T1000 (cell line): ENCODE measurements around the gene PARG.
"Not testable (repeated sequence)": the region's sequence is repeated elsewhere in the genome, so short reads cannot be mapped to it uniquely, and the experiment has no call there.

ENCODE experiments used
- DNase-seq: peaks from one replicate; lab custom pipeline; 2025; ENCODE audit warnings: mixed read lengths; lab: John Stamatoyannopoulos, UW

Gene PARG

DNA sequence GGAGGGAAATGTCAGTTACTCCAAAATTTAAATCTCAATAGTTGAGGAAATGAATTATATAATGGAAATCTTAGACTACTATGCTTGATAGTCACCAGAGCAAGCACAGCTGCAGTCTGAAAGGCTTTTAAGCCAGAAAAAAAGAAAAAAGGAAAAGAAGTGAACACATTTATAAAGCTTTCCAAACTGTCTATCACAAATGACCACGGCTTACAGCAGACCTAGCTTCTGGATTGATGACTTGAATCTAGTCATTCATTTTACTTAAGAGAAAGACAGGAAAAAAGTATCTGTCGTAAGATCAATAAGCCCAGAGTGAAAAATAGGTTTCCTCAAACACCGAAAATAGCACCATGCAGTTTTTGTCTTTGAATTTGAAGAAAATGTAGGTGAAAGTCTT, 111.8 kb downstream of the PARG start:
- DNase-seq, result no peak

DNA sequence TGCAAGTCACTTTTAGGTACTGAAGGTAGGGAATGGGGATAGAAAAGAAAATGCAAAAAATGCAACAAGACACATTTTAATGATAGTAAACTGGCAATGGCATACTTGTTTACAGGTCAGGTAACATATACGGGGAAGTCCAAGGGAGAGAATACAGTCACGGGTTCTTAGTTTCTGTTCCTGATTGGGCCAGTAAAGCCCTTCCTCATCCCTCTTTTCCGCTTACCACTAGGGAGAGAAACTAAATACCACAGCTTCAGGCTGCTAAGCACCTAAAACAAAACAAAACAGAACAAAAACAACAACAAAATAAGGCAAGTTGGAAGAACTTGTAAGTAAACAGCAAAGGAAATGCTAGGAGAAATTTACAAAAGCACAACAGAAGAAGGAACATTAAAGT, 114.5 kb downstream of the PARG start:
- DNase-seq, result no peak

DNA sequence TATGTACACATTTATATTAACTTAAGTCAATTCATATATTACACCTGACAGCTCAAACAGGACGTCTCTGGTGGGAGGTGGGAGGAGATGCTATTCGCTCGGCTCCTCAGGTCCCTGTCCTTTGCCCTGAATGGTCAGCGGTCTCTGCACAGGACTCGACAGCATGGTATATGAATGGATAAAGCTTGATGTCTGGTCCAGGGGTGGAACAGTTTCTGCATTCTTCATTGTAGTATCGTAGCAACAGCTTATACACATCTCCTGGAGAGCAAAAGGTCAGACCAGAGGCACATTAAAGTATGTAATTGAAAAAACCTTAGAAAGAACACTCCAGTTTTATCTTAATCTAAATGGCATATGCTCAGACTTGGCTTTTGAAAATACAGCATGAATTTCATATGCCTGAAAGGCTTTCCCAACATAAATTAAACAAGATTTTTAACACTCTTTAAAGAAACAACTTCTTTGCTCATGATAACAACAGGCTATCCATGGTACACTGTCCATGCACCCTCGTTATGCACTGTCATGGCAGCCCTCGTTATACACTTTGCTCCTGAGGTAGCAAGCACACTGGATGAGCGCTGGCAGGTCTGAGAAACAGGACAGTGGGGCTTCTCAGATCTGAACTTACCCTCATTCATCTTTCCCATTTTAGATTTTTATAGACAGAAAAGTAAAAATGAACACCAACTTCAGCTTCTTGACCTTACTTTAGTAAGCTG, 122.4 kb downstream of the PARG start:
- DNase-seq, result no peak

DNA sequence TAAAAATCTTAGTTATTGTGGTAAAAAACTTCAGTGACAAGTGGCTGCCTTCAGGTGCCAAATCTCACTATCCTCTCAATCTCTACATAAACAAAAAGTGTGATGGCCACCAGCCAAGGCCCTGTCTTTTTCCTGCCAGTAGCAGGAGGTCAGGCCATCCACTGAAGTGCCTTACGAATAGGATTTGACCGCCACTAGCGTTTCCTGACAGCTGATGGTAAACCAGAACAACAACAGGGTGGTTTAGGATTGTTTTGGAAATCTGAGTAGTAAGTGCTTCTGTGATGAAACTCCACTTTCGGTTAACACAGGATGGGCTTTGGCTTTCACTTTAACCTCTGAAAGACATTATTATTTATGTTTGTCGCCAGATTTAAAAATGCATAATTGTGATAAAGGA, 124.0 kb downstream of the PARG start:
- DNase-seq, result no peak

DNA sequence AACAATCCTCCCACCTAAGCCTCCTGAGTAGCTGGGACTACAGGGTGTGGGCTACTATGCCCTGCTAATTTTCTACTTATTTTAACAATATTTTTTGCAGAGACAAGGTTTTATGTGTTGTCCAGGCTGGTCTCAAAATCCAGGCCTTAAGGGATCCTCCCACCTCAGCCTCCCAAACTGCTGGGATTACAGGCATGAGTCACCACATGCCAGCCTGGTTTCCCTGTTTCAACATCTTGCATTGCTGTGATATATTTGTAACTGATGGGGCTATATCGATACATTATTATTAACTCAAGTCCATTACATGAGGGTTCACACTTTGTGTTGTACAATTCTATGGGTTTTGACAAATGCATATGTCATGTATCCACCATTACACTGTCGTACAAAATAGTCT, 137.8 kb downstream of the PARG start:
- DNase-seq, result no peak

DNA sequence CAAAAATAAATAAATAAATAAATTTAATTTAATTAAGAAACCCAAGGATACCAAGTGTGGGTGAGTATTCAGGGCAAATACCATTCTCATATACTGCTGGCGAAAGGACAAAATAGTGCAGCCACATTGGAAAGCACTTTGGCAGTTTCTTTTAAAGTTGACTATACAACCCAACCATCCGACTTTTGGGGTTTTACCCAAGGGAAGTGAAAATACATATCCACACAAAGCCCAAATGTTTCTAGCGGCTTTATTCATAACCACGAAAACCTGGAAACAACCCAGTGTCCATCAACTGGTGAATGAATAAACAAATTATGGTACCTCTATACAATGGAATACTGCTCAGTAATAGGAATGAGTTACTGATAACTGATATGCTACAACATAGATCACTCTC, 143.6 kb downstream of the PARG start:
- no peak for DNase-seq

DNA sequence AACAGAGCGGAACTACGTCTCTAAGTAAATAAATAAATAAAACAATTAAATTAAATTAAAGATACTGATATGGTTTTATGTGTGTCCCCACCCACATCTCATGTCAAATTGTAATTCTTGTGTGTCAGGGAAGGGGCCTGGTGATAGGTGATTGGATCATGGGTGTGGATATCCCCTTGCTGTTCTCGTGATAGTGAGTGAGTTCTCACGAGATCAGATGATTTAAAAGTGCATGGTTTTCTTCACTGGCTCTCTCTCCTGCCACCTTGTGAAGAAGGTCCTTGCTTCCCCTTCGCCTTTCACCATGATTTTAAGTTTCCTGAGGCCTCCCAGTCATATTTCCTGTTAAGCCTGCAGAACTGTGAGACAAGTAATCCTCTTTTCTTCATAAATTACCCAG, 150.7 kb downstream of the PARG start:
- no peak for DNase-seq

DNA sequence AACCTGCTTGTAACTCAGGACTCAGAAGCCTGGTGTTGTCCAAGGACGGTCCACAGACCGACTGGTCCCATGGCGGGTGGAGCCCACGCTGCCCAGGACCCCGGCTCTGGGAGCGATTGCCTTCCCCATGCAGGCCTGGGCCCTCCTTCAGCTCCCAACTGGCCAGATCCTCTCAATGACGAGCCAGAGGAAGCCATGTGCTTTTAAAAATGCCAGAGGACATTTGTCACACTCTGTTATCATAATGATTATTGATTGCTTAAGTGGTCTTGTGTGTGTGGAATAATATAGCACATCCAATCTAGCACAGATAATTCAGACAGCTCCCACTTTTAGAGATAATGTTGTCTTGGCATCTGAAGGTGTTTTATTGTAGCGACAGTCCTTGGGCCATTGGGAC, 157.1 kb downstream of the PARG start:
- no peak for DNase-seq

DNA sequence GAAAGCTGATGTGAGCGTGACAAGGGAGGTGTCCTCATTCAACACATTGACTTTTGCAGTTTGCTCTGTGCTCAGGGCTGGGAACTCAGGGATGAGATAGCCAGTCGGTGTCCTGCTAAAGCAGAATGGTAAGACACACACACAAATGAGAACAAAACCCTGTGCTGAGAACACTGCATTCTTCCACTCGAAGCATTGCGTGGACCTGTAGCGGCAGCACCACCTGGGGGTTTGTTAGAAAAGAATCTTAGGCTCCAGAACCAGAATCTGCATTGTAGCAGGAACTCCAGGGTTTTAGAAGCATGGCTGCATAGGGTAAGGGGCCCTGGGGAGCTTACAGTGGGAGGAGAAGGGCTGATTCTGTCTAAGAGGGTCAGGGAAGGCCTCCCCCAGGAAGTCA, 158.2 kb downstream of the PARG start:
- DNase-seq, result no peak

DNA sequence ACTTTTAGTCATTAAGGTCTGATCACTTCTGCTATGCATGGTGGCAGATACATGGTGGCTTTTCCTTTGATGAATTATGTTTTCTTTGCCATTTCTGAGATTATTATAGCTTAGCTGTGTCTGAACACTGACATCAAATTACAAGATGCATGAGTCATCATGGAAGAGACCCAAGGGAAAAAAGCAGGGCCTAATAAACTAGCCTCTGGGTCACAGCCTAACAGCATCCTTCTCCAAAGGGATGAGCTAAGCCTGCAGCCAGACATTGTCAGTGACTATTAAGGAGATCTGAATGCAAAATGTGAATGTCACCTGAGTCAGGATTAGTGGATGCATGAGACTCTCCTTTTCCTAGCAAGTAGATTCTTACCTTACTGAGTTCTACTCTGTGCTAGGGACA, 160.6 kb downstream of the PARG start:
- DNase-seq, result no peak

DNA sequence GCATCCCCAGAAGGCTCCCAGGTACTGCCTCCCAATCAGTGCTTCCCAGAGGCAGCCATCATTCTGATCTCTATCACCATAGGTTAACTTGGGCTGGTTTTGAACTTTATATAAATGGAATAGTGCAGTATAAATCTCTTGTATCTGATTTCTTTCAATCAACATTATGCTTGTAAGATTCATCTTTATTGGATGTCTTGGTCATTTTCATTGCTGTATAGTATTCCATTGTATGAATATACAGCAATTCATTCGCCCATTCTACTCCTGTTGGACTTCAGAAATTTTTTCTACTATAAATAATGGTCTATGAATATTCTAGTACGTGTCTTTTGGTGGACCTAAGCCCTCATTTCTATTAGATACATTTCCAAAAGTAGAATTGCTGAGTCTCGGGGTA, 163.6 kb downstream of the PARG start:
- DNase-seq, result no peak

DNA sequence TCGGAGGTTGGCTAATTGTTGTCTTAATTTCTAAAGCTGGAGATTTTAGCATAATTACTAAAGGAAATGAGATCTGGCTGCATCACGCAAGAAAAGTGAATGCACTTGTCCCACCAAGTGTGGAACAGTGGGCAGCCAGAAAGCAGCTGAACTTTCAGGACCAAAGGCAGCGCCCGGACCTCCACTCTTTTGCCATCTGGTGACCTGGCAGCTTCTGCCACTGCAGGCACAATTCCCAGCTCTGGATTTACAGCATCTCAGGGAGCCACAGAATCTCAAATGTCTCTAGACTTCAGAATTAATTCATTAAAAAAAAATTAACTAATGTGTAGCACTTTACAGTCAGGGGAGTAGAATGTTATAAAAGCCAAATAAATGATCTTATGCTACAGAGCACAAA, 165.0 kb downstream of the PARG start:
- DNase-seq, result no peak

DNA sequence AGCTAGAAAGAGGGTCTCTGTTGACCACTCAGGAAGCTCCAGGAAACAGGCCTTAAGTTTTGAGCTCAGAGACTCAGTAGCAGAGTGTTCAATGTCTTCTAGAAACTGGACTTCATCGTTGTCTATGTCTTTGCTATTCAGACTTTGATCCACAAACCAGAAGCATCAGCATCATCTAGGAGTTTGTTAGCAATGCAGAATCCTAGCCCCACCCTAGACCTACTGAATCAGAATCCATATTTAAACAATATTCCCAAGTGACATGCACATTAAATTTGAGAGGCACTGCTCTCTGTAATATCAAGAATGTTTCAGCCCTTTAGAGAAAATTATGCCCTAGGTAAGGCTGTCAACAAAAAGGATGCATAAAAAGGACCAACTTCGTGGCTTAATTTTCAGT, 166.8 kb downstream of the PARG start:
- DNase-seq, result no peak

DNA sequence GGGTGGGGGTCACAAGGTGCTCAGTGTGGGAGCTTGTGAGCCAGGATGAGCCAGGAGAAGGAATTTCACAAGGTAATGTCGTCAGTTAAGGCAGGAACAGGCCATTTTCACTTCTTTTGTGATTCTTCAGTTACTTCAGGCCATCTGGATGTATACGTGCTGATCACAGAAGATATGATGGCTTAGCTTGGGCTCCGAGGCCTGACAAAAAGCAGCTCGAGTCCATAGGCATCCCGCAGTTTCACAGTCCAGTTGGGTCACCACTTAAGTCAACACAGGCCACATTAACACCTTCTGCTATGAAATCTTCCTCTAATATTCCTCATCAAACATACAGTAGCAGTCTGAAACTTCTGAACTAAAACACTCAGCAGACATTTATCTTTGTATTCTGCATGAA, 168.9 kb downstream of the PARG start:
- not testable (repeated sequence) for DNase-seq

DNA sequence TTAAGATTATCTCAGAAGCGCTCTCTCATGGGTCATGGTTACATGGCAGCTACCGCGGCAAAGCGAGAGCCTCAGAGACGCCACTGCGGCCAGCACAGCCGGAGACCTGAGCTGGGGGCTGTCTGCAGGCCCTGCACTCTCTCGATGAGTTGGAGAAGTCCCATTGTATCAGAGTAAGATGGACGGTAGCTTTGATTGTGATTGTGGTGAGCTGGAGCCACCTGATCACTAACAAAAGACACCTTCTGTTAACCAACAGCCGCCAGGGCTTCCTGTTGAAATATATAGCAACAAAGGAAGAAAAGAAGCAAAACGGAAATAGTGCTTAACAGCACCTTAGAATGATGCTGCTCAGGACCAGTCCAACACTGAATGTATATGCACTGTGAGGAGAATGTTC, 170.8 kb downstream of the PARG start:
- not testable (repeated sequence) for DNase-seq

DNA sequence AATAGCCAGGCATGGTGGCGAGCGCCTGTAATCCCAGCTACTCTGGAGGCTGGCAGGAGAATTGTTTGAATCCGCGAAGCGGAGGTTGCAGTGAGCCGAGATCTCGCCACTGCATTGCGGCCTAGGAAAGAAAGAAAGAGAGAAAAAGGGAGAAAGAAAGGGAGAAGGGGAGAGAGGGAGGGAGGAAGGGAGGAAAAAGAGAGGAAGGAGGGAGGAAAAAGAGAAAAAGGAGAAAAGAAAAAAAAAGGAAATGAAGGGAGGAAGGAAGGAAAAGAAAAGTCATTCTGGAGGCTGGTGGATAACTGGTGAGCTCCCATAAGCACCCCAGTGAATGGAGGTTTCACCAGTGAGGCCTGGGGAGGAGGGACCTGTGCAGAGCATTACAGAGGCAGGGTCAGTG, 172.1 kb downstream of the PARG start:
- DNase-seq, result no peak

DNA sequence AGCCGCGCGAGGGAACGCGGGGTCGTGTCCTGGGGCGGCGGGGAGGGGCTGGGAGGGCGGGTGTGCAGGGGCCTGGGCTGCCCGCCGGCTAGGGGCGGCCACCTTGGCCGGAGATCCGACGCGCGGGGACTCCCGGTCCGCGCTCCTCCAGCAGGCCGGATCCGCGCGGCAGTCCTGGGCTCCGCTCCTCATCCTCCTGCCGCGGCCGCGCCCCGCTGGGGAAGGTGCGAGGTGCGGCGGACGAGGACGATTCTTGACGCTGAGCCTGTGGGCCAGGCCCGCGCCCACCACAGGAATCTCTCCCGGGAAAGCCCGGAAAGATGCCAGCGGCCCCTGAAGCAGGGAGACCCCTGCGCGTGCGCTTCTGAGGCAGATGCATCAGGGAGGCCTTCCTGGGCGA, 173.1 kb downstream of the PARG start:
- DNase-seq, result no peak

DNA sequence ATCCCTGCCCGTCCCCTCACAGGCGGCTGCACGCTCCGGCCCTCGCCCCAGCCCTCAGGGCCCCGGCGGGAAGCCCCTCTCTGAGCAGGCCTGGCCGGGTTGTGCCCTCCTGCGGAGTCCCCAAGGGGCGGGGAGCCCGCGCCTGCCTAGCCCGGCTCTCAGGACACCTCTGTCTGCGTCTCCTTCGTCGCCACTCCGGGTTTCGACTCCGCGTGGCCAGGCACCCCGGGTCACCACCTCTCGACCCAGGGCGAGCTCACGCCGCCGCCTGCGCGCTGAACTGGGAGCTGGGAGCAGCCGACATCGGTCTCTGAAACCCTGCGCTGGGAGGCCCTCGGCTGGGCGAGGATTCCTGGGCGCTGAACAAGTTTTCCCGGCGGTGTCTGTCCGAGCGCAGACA, 173.5 kb downstream of the PARG start:
- DNase-seq, result no peak
